Fibroblast of lung (primary cell): ENCODE data around the gene TUBG1.

ENCODE experiments used
- CTCF ChIP-seq, 2 donors: IDR thresholded peaks in 1 of 2; conservative IDR thresholded peaks in 1 of 2; 1 replicate in 1 of 2; 2 replicates in 1 of 2; pipeline ENCODE4 v1.5.1; 2011 to 2012; ENCODE audit warnings: low read length in 2 of 2, control low read depth in 1 of 2, inconsistent platforms in 1 of 2, low read depth in 1 of 2, mild to moderate bottlenecking in 1 of 2
- EZH2 ChIP-seq: IDR thresholded peaks from 2 replicates; pipeline ENCODE4 v1.5.1; 2012; ENCODE audit warnings: low read length, control low read depth, mild to moderate bottlenecking; ENCODE audit errors: missing control alignments

GRCh38 chr17:42655528-42655927, 46.0 kb downstream of the TUBG1 start:
- TF ChIP-seq CTCF (conservative IDR thresholded peaks at IDR 0.05 in 1 of 2, IDR thresholded peaks at IDR 0.05 in 1 of 2; ENCODE audit: low read depth in 1 of 2, low read length in 2 of 2) (no peak), EZH2 (no peak)
